Sigmoid colon (tissue), 7 donors: ENCODE data around the gene KCNK2. TPM values are rescaled to one million over a fixed set of nuclear protein-coding genes. Genes with fewer than 3 reads are reported as not detected.

Source experiments
- DNase-seq: peaks from one replicate; pipeline ENCODE4 v3.0.0-alpha.2; 2019
- H3K27ac ChIP-seq, 4 donors: fragments of 200-600 bp; sonication (generic); one replicate each; pipeline ENCODE4 v1.5.1; 2016 to 2019; ENCODE audit warnings: mild to moderate bottlenecking in 1 of 4
- H3K27me3 ChIP-seq, 3 donors: fragments of 200-600 bp; sonication (generic); one replicate each; pipeline ENCODE4 v1.5.1; 2019; ENCODE audit warnings: mild to moderate bottlenecking in 1 of 3
- H3K36me3 ChIP-seq, 4 donors: fragments of 200-600 bp; sonication (generic); one replicate each; pipeline ENCODE4 v1.5.1; 2016 to 2019
- H3K4me1 ChIP-seq, 4 donors: fragments of 200-600 bp; sonication (generic); one replicate each; pipeline ENCODE4 v1.5.1; 2017 to 2019
- H3K4me3 ChIP-seq, 4 donors: fragments of 200-600 bp; sonication (generic); one replicate each; pipeline ENCODE4 v1.5.1; 2017 to 2019; ENCODE audit warnings: mild to moderate bottlenecking in 2 of 4, moderate library complexity in 1 of 4
- H3K9me3 ChIP-seq, 4 donors: fragments of 200-600 bp in 3 of 4; sonication (generic) in 3 of 4; one replicate each; pipeline versions ENCODE4 v1.5.1 to v1.6.1; 2013 to 2019
- EP300 ChIP-seq, 4 donors: sonication (generic); formaldehyde crosslinking; IDR thresholded peaks; one replicate each; pipeline ENCODE4 v1.6.1; 2017; ENCODE audit warnings: antibody characterized with exemption in 4 of 4
- POLR2A ChIP-seq, 2 donors: fragments of 450-650 bp; IDR thresholded peaks; one replicate each; pipeline ENCODE4 v1.6.1; 2016; ENCODE audit warnings: antibody characterized with exemption in 2 of 2, mild to moderate bottlenecking in 2 of 2, moderate library complexity in 2 of 2
- POLR2AphosphoS5 ChIP-seq, 4 donors: sonication (generic); formaldehyde crosslinking; IDR thresholded peaks; one replicate each; pipeline ENCODE4 v1.6.1; 2017; ENCODE audit warnings: antibody characterized with exemption in 4 of 4
- WGBS, 2 donors: extraction: QIAGEN DNeasy Blood & Tissue Kit; methylation state at CpG; one replicate each; pipeline ENCODE4 v1.1.7; 2013; 5-methylcytosine and 5-hydroxymethylcytosine counted together
- intact Hi-C: fragments of 100-400 bp; cut with DNase I; formaldehyde crosslinking; loops from one replicate; pipeline ENCODE4 v1.15.1; 2023
- polyA plus RNA-seq, 3 donors: library from polyadenylated mRNA; stranded (reverse); fragments of 200-250 nt; gene quantifications; one replicate each; pipeline ENCODE4 v1.2.3, GENCODE V29; 2013
- total RNA-seq, 4 donors: library from RNA; depleted of rRNA; stranded (reverse); fragments of >200 nt; gene quantifications; one replicate each; pipeline ENCODE4 v1.1.0, GENCODE V29; 2016
- TF ChIP-seq, protein P1 (sequence below), 4 experiments: fragments of 450-650 bp in 3 of 4; fragments of 200-600 bp in 1 of 4; IDR thresholded peaks; one replicate each; pipeline ENCODE4 v1.5.1; 2016 to 2019; ENCODE audit warnings: antibody characterized with exemption in 4 of 4, mild to moderate bottlenecking in 3 of 4, moderate library complexity in 2 of 4
- donor health status: healthy with polysubstance abuse.
- donor health status: Bipolar disorder and iron deficiency.
- donor health status: healthy.

Gene KCNK2
- total and polyA plus RNA-seq, 7 donors = 0.25 to 3.3 (median 0.75) TPM; not detected in 1

DNA sequence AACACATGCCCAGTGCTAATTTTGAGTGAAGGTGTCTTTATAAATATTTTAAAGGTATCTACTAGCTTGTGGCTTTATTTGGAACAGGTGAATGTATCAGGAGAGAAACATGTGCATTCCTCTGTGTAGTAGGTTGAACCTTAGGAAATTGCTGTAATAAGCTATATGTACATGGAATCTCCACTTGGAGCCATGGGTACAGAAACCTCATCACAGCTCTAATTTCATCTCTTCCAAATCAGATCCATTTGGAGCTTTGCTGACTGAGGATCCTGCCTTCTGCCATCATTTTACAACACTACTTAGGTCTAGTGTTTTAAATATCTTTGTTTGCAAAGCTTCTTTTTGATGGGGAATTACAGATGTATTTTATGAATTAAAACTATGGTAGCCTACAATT, 2.1 kb downstream of the KCNK2 start:
- Histone ChIP-seq H3K27ac (no peak overlapping the region), H3K27me3 (peaks cover 10 to 61% (median 27%) of the 10 kb centered on the region in 3 donors), H3K36me3 (no peaks in the 10 kb centered on the region), H3K9me3 (no peaks in the 10 kb centered on the region), H3K4me3 (no peak overlapping the region), H3K4me1 (peaks cover 0 to 18% (median 11%) of the 10 kb centered on the region in 4 donors)
- TF ChIP-seq EP300 (IDR thresholded peaks at IDR 0.05) (no peak), POLR2AphosphoS5 (IDR thresholded peaks at IDR 0.05) (no peak)
- TF ChIP-seq, protein P1, sequence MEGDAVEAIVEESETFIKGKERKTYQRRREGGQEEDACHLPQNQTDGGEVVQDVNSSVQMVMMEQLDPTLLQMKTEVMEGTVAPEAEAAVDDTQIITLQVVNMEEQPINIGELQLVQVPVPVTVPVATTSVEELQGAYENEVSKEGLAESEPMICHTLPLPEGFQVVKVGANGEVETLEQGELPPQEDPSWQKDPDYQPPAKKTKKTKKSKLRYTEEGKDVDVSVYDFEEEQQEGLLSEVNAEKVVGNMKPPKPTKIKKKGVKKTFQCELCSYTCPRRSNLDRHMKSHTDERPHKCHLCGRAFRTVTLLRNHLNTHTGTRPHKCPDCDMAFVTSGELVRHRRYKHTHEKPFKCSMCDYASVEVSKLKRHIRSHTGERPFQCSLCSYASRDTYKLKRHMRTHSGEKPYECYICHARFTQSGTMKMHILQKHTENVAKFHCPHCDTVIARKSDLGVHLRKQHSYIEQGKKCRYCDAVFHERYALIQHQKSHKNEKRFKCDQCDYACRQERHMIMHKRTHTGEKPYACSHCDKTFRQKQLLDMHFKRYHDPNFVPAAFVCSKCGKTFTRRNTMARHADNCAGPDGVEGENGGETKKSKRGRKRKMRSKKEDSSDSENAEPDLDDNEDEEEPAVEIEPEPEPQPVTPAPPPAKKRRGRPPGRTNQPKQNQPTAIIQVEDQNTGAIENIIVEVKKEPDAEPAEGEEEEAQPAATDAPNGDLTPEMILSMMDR (IDR thresholded peaks at IDR 0.05) = no peak
- DNase-seq = no peak
- intact Hi-C loops = no loop called here

DNA sequence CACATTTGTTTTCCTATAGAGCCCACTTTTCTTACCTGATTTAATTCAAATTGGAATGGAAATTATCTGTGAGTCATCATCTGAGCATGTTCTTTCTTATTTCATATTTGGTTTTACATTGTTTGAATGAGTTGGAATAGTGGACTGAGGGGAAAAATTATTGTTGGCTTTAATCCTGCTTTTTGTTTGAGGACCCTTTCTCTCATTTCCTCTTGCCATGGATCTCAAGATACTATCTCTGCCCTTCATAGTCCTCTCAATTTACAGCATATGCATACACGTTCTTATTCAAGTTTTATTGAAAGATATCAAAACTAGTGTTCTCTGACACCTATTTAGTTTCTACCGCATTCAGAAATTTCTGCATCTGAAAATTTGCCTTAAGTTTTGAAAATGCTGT, 5.1 kb downstream of the KCNK2 start:
- no peak for DNase-seq

DNA sequence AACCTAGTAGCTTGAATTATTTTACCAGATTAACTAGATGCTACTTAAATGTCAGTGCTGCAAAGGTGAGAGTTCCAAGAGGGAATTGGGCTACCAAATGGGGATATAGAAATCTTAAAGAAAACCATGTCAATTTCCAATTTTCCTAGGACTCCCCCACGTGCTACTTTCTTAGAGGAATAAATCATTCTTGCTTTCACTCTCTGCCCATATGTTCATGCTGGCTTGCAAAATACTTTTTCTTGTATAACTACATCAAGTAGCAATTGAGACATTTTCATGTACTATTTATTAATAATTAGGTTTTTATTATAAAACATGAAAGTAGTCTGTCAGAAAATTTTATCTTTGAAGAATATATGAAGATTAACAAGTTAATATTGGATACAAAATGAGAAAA, 11.8 kb downstream of the KCNK2 start:
- no peak for DNase-seq
- no peaks in the 10 kb centered on the region for H3K4me1 ChIP-seq
- no peaks in the 10 kb centered on the region for H3K9me3 ChIP-seq
- intact Hi-C loops = no loop called here
- TF ChIP-seq, protein P1 (IDR thresholded peaks at IDR 0.05) = no peak
- no peak overlapping the region for H3K4me3 ChIP-seq
- H3K36me3 ChIP-seq = no peaks in the 10 kb centered on the region
- no peak overlapping the region for H3K27ac ChIP-seq
- WGBS, 2 donors = 18 to 39% methylated on average over 1 of the region's 1 CpG
- no peaks in the 10 kb centered on the region for H3K27me3 ChIP-seq

More for the DNA sequence above, 5.1 kb downstream of the KCNK2 start:
- intact Hi-C loops = no loop called here
- H3K36me3 ChIP-seq = no peaks in the 10 kb centered on the region
- WGBS, 2 donors = 69 to 79% methylated on average over 2 of the region's 2 CpGs
- H3K9me3 ChIP-seq = no peaks in the 10 kb centered on the region
- H3K27ac ChIP-seq = no peak overlapping the region
- peaks cover 0 to 8% (median 7%) of the 10 kb centered on the region in 4 donors for H3K4me1 ChIP-seq
- TF ChIP-seq, protein P1 (IDR thresholded peaks at IDR 0.05) = no peak
- TF ChIP-seq EP300 (IDR thresholded peaks at IDR 0.05) = no peak
- H3K27me3 ChIP-seq = peaks cover 5 to 47% (median 16%) of the 10 kb centered on the region in 3 donors
- no peak overlapping the region for H3K4me3 ChIP-seq

DNA sequence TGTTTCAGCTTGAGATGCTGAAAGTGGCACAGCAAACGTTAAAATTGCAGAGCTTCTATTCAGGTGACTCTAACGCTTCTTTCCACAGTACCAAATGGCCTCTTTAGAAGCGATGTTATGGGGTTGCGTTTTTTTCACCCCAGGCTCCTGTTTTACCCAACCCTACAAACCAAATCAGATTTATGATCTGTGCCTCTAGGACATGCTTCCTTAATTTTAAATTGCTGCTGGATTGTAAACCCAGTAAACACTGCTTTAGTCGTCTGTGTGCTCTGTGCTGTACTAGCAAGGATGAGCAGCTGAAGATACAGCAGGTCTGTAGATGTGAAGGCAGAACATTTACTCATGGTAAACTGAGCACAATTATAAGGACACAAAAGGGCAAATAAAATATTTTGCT, 13.0 kb downstream of the KCNK2 start:
- Histone ChIP-seq H3K27ac (no peak overlapping the region), H3K27me3 (no peaks in the 10 kb centered on the region), H3K9me3 (no peaks in the 10 kb centered on the region), H3K36me3 (no peaks in the 10 kb centered on the region), H3K4me3 (no peak overlapping the region), H3K4me1 (no peaks in the 10 kb centered on the region)
- intact Hi-C loops = no loop called here
- DNase-seq = no peak
- 49 to 69% methylated on average over 5 of the region's 5 CpGs for WGBS, 2 donors
- TF ChIP-seq, protein P1 (IDR thresholded peaks at IDR 0.05) = no peak
- no peak for TF ChIP-seq POLR2A (IDR thresholded peaks at IDR 0.05)
- no peak for TF ChIP-seq POLR2AphosphoS5 (IDR thresholded peaks at IDR 0.05)
- no peak for TF ChIP-seq EP300 (IDR thresholded peaks at IDR 0.05)

DNA sequence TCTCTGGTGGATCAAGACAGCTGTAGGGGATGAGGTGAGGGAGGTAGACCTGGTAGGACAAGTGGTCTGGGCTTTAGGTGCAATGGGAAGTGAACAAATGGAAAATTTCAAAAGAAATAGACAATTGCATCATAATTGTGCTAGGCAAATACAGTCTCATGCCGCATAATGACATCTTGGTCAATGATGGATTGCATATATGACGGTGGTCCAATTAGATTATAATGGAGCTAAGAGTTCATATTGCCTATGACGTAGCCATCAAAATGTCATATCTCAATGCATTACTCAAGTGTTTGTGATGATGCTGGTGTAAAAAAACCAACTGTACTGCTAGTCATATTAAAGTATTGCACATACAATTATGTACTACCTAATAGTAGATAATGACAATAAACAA, 19.0 kb downstream of the KCNK2 start:
- Histone ChIP-seq H3K27me3 (no peaks in the 10 kb centered on the region), H3K4me3 (no peak overlapping the region), H3K27ac (no peak overlapping the region), H3K36me3 (no peaks in the 10 kb centered on the region), H3K9me3 (no peaks in the 10 kb centered on the region), H3K4me1 (no peaks in the 10 kb centered on the region)
- TF ChIP-seq, protein P1 (IDR thresholded peaks at IDR 0.05) = no peak
- no peak for TF ChIP-seq POLR2A (IDR thresholded peaks at IDR 0.05)
- TF ChIP-seq POLR2AphosphoS5 (IDR thresholded peaks at IDR 0.05) = no peak
- no peak for TF ChIP-seq EP300 (IDR thresholded peaks at IDR 0.05)
- no peak for DNase-seq
- WGBS, 2 donors = 75 to 94% methylated on average over 3 of the region's 3 CpGs
- intact Hi-C loops = no loop called here
